H9 (cell line): ENCODE measurements around the gene KAZN. TPM values are rescaled to one million over a fixed set of nuclear protein-coding genes. Genes with fewer than 3 reads are reported as not detected.

Source experiments
- DNase-seq: peaks from one replicate; pipeline ENCODE4 v3.0.0-alpha.2; 2017
- H2AFZ ChIP-seq: one replicate; pipeline ENCODE4 v1.6.1; 2013; ENCODE audit warnings: mild to moderate bottlenecking, low read length, control low read depth, moderate library complexity
- H2AK5ac ChIP-seq: 2 replicates; pipeline ENCODE4 v1.6.1; 2013; ENCODE audit warnings: low read length, control low read depth, mixed read lengths; ENCODE audit not compliant: insufficient read length
- H2BK120ac ChIP-seq: one replicate; pipeline ENCODE4 v1.6.1; 2013; ENCODE audit warnings: low read depth, mild to moderate bottlenecking, low read length, control low read depth, inconsistent platforms; ENCODE audit not compliant: poor library complexity, severe bottlenecking
- H2BK12ac ChIP-seq: 2 replicates; pipeline ENCODE4 v1.6.1; 2013; ENCODE audit warnings: low read length, control low read depth, mixed read lengths, low read depth; ENCODE audit not compliant: insufficient read length
- H2BK15ac ChIP-seq: 2 replicates; pipeline ENCODE4 v1.6.1; 2013; ENCODE audit warnings: low read depth, low read length, control low read depth
- H2BK20ac ChIP-seq: one replicate; pipeline ENCODE4 v1.6.1; 2013; ENCODE audit warnings: low read depth, mild to moderate bottlenecking, low read length, control low read depth, inconsistent platforms; ENCODE audit not compliant: poor library complexity, severe bottlenecking
- H2BK5ac ChIP-seq: 2 replicates; pipeline ENCODE4 v1.6.1; 2013; ENCODE audit warnings: low read length, control low read depth, mixed read lengths; ENCODE audit not compliant: insufficient read length
- H3K14ac ChIP-seq: 2 replicates; pipeline ENCODE4 v1.6.1; 2013; ENCODE audit warnings: low read length, control low read depth; ENCODE audit not compliant: insufficient read depth
- H3K18ac ChIP-seq: 2 replicates; pipeline ENCODE4 v1.6.1; 2013; ENCODE audit warnings: low read depth, mild to moderate bottlenecking, mixed read lengths, low read length, control low read depth; ENCODE audit not compliant: insufficient read length
- H3K23ac ChIP-seq: 2 replicates; pipeline ENCODE4 v1.6.1; 2013; ENCODE audit warnings: low read length, control low read depth, mixed read lengths, low read depth; ENCODE audit not compliant: insufficient read length
- H3K23me2 ChIP-seq: 2 replicates; pipeline ENCODE4 v1.6.1; 2013; ENCODE audit warnings: low read depth, mild to moderate bottlenecking, mixed read lengths, low read length, control low read depth; ENCODE audit not compliant: insufficient read length, poor library complexity, severe bottlenecking
- H3K27ac ChIP-seq: 2 replicates; pipeline ENCODE4 v1.5.1; 2013; ENCODE audit warnings: low read length, control low read depth, mixed read lengths, low read depth; ENCODE audit not compliant: insufficient read length
- H3K27me3 ChIP-seq: 2 replicates; pipeline ENCODE4 v1.6.1; 2013; ENCODE audit warnings: low read length, control low read depth, inconsistent platforms; ENCODE audit not compliant: insufficient read depth
- H3K4ac ChIP-seq: 2 replicates; pipeline ENCODE4 v1.6.1; 2013; ENCODE audit warnings: low read depth, mild to moderate bottlenecking, control low read depth, inconsistent platforms, low read length, moderate library complexity
- H3K4me1 ChIP-seq: 2 replicates; pipeline ENCODE4 v1.6.1; 2013; ENCODE audit warnings: low read length, control low read depth, inconsistent platforms; ENCODE audit not compliant: insufficient read depth
- H3K4me2 ChIP-seq: 2 replicates; pipeline ENCODE4 v1.6.1; 2013; ENCODE audit warnings: low read length, control low read depth, mixed read lengths; ENCODE audit not compliant: insufficient read length, insufficient read depth
- H3K56ac ChIP-seq: 2 replicates; pipeline ENCODE4 v1.6.1; 2013; ENCODE audit warnings: low read depth, mild to moderate bottlenecking, mixed read lengths, low read length, control low read depth; ENCODE audit not compliant: insufficient read length
- H3K79me1 ChIP-seq: 2 replicates; pipeline ENCODE4 v1.6.1; 2013; ENCODE audit warnings: low read depth, mild to moderate bottlenecking, moderate library complexity, low read length, control low read depth, inconsistent platforms; ENCODE audit not compliant: insufficient read depth, poor library complexity, severe bottlenecking
- H3K79me2 ChIP-seq: 2 replicates; pipeline ENCODE4 v1.6.1; 2013; ENCODE audit warnings: low read length, control low read depth, inconsistent platforms; ENCODE audit not compliant: insufficient read depth
- H3K9ac ChIP-seq: 2 replicates; pipeline ENCODE4 v1.6.1; 2013; ENCODE audit warnings: low read length, control low read depth, mixed read lengths; ENCODE audit not compliant: insufficient read length; ENCODE audit errors: extremely low read depth
- H3K9me3 ChIP-seq: one replicate; pipeline ENCODE4 v1.6.1; 2013; ENCODE audit warnings: low read depth, low read length, inconsistent platforms; ENCODE audit not compliant: control insufficient read depth
- H3T11ph ChIP-seq: one replicate; pipeline ENCODE4 v1.6.1; 2013; ENCODE audit warnings: mild to moderate bottlenecking, low read length, control low read depth, inconsistent platforms
- H4K20me1 ChIP-seq: one replicate; pipeline ENCODE4 v1.6.1; 2013; ENCODE audit not compliant: control insufficient read depth, insufficient read length, insufficient read depth
- H4K5ac ChIP-seq: 2 replicates; pipeline ENCODE4 v1.6.1; 2013; ENCODE audit warnings: low read depth, mild to moderate bottlenecking, mixed read lengths, low read length, control low read depth; ENCODE audit not compliant: insufficient read length
- H4K8ac ChIP-seq: replicated peaks from 2 replicates; pipeline ENCODE4 v1.6.1; 2013; ENCODE audit warnings: low read length, control low read depth, mixed read lengths, low read depth; ENCODE audit not compliant: insufficient read length
- H4K91ac ChIP-seq: 2 replicates; pipeline ENCODE4 v1.6.1; 2013; ENCODE audit warnings: low read depth, mild to moderate bottlenecking, moderate library complexity, mixed read lengths, low read length, control low read depth; ENCODE audit not compliant: insufficient read length
- H3K27ac Mint-ChIP-seq, 3 experiments: 2 replicates in 2 of 3; 3 replicates in 1 of 3; pipeline ENCODE4 v1.8.0; 2020 to 2021; ENCODE audit warnings: mixed read lengths in 3 of 3, mild to moderate bottlenecking in 1 of 3, moderate library complexity in 1 of 3
- H3K27me3 Mint-ChIP-seq: 2 replicates; pipeline ENCODE4 v1.8.0; 2021; ENCODE audit warnings: low read depth, mild to moderate bottlenecking, moderate library complexity, mixed read lengths
- H3K36me3 Mint-ChIP-seq, 3 experiments: 2 replicates in 2 of 3; 3 replicates in 1 of 3; pipeline ENCODE4 v1.8.0; 2020 to 2021; ENCODE audit warnings: low read depth in 3 of 3, mixed read lengths in 3 of 3; ENCODE audit not compliant: insufficient read depth in 1 of 3
- H3K4me1 Mint-ChIP-seq, 2 experiments: 2 replicates each; pipeline ENCODE4 v1.8.0; 2020; ENCODE audit warnings: mixed read lengths in 2 of 2
- H3K4me3 Mint-ChIP-seq, 2 experiments: 2 replicates in 1 of 2; 3 replicates in 1 of 2; pipeline ENCODE4 v1.8.0; 2020 to 2021; ENCODE audit warnings: mild to moderate bottlenecking in 2 of 2, mixed read lengths in 2 of 2, moderate library complexity in 1 of 2
- H3K9me3 Mint-ChIP-seq, 2 experiments: 2 replicates in 1 of 2; 3 replicates in 1 of 2; pipeline ENCODE4 v1.8.0; 2020; ENCODE audit warnings: mild to moderate bottlenecking in 2 of 2, mixed read lengths in 2 of 2, moderate library complexity in 1 of 2
- CTCF ChIP-seq: fragments of 200-600 bp; sonication (generic); conservative IDR thresholded peaks from 3 replicates; pipeline ENCODE4 v1.8.0; 2021; ENCODE audit warnings: antibody characterized with exemption, mild to moderate bottlenecking
- WGBS: extraction: QIAGEN DNeasy Blood & Tissue Kit; methylation state at CpG from one replicate; pipeline ENCODE4 v1.1.7; 2013; ENCODE audit warnings: missing lambda C conversion rate, low lambda C conversion rate, mixed read lengths; ENCODE audit not compliant: insufficient read length; ENCODE audit errors: extremely low coverage; 5-methylcytosine and 5-hydroxymethylcytosine counted together
- total RNA-seq: library from RNA; stranded (reverse); gene quantifications from 2 replicates; pipeline ENCODE4 v1.2.1, GENCODE V29; 2021

Gene KAZN
- total RNA-seq, 1 experiment from 2014 or later: 7.6 TPM

- Histone ChIP-seq H3K4ac (no peak overlapping the region), H2BK5ac (no peak overlapping the region), H4K5ac (no peak overlapping the region), H3K14ac (no peak overlapping the region), H4K20me1 (no peaks in the 10 kb centered on the region), H2BK12ac (no peak overlapping the region), H2BK120ac (no peak overlapping the region), H3K4me2 (no peak overlapping the region), H2AFZ (no peak overlapping the region), H3K23me2 (no peaks in the 10 kb centered on the region), H3K18ac (no peak overlapping the region), H2BK15ac (no peak overlapping the region), H3K56ac (no peak overlapping the region), H3K9ac (no peak overlapping the region), H2AK5ac (no peak overlapping the region), H2BK20ac (no peak overlapping the region), H3T11ph (no peak overlapping the region), H3K23ac (no peak overlapping the region), H4K91ac (no peak overlapping the region), H3K4me1 (no peaks in the 10 kb centered on the region), H3K9me3 (no peaks in the 10 kb centered on the region), H3K27ac (no peak overlapping the region), H4K8ac (no peak overlapping the region), H3K79me1 (no peaks in the 10 kb centered on the region), H3K27me3 (no peaks in the 10 kb centered on the region), H3K79me2 (no peaks in the 10 kb centered on the region)
- no peak for DNase-seq
- Mint-ChIP-seq H3K27me3 (no peaks in the 10 kb centered on the region), H3K27ac (no peak overlapping the region), H3K36me3 (no peaks in the 10 kb centered on the region), H3K9me3 (no peaks in the 10 kb centered on the region; a peak in 1 of 5 replicates), H3K4me3 (no peak overlapping the region), H3K4me1 (peaks cover 10 to 14% of the 10 kb centered on the region in 2 experiments)
- no CpG with 5 or more reads among the region's 9 CpGs for WGBS
- TF ChIP-seq CTCF: no peak
These were observed 63.6 kb downstream of the KAZN start for GRCh38 chr1:14662116-14662515.
